ENCODE data around the gene HCRTR1.

Gene HCRTR1

GRCh38 chr1:31617218-31617915 is at the start of gene HCRTR1:
HCRTR1 (plus strand) TSS chr1:31617689; CDS start chr1:31619193, 1,504 bp downstream.
- no peak for DNase-seq

GRCh38 chr1:31567956-31568570 is 49.4 kb upstream of the HCRTR1 start:
- no peak for DNase-seq

GRCh38 chr1:31568895-31569595 is 48.4 kb upstream of the HCRTR1 start:
- no peak for DNase-seq

GRCh38 chr1:31569596-31570173 is 47.8 kb upstream of the HCRTR1 start:
- DNase-seq: no peak

- no peak for DNase-seq
Observed at GRCh38 chr1:31570228-31570627, 47.3 kb upstream of the HCRTR1 start.

- DNase-seq: no peak
Observed at GRCh38 chr1:31570906-31571305, 46.6 kb upstream of the HCRTR1 start.

- no peak for DNase-seq
Observed at GRCh38 chr1:31571340-31572295, 45.9 kb upstream of the HCRTR1 start.

- no peak for DNase-seq
Observed at GRCh38 chr1:31572323-31573104, 45.0 kb upstream of the HCRTR1 start.

- no peak for DNase-seq
Observed at GRCh38 chr1:31573261-31573660, 44.2 kb upstream of the HCRTR1 start.

GRCh38 chr1:31574749-31575368 is 42.6 kb upstream of the HCRTR1 start:
- no peak for DNase-seq

GRCh38 chr1:31575369-31576140 is 41.9 kb upstream of the HCRTR1 start:
- DNase-seq: no peak

GRCh38 chr1:31576201-31576669 is 41.3 kb upstream of the HCRTR1 start, which contains the start of gene TINAGL1:
TINAGL1 (plus strand) TSS chr1:31576515; CDS start chr1:31577149, 634 bp downstream.
- no peak for DNase-seq

GRCh38 chr1:31576743-31577455 is 40.6 kb upstream of the HCRTR1 start:
- no peak for DNase-seq

- no peak for DNase-seq
Observed at GRCh38 chr1:31577515-31578192, 39.8 kb upstream of the HCRTR1 start.

GRCh38 chr1:31579374-31579773 is 38.1 kb upstream of the HCRTR1 start:
- DNase-seq: no peak

GRCh38 chr1:31580513-31580870 is 37.0 kb upstream of the HCRTR1 start:
- no peak for DNase-seq

GRCh38 chr1:31580891-31581603 is 36.4 kb upstream of the HCRTR1 start:
- DNase-seq: no peak

All from amygdala (tissue), 56 donors.